Brain microvascular endothelial cell (primary cell): Measurements from ENCODE around the gene KLK2.
A peak's percentile ranks its signal among the peaks of the same experiment; 100 is the strongest.

Experiments
- DNase-seq: peaks from one replicate; pipeline ENCODE4 v3.0.0-alpha.2; 2020
- H3K27ac ChIP-seq: fragments of 250-450 bp; sonication (Bioruptor Pico); 2 replicates; pipeline ENCODE4 v1.5.1; 2020; ENCODE audit warnings: mild to moderate bottlenecking, moderate library complexity
- H3K27me3 ChIP-seq: fragments of 250-450 bp; sonication (Bioruptor Pico); replicated peaks from 2 replicates; pipeline ENCODE4 v1.5.1; 2020; ENCODE audit warnings: mild to moderate bottlenecking
- H3K36me3 ChIP-seq: fragments of 250-450 bp; sonication (Bioruptor Pico); replicated peaks from 2 replicates; pipeline ENCODE4 v1.5.1; 2020; ENCODE audit warnings: mild to moderate bottlenecking
- H3K4me3 ChIP-seq: 2 replicates; pipeline ENCODE4 v1.5.1; 2011; ENCODE audit warnings: low read depth, mild to moderate bottlenecking, control low read depth, low read length, moderate library complexity
- in situ Hi-C: cut with HindIII; loops from 2 replicates; pipeline ENCODE4 v1.10.0; 2017; ENCODE audit warnings: low sequenced_read_pairs, low pct_ligation_motif_present
- TF ChIP-seq, protein P1 (sequence below): IDR thresholded peaks from 2 replicates; pipeline ENCODE4 v1.5.1; 2011; ENCODE audit warnings: low read depth, mild to moderate bottlenecking, moderate library complexity, low read length, control low read depth, inconsistent platforms; ENCODE audit errors: missing control alignments

The KLK2 gene

DNA sequence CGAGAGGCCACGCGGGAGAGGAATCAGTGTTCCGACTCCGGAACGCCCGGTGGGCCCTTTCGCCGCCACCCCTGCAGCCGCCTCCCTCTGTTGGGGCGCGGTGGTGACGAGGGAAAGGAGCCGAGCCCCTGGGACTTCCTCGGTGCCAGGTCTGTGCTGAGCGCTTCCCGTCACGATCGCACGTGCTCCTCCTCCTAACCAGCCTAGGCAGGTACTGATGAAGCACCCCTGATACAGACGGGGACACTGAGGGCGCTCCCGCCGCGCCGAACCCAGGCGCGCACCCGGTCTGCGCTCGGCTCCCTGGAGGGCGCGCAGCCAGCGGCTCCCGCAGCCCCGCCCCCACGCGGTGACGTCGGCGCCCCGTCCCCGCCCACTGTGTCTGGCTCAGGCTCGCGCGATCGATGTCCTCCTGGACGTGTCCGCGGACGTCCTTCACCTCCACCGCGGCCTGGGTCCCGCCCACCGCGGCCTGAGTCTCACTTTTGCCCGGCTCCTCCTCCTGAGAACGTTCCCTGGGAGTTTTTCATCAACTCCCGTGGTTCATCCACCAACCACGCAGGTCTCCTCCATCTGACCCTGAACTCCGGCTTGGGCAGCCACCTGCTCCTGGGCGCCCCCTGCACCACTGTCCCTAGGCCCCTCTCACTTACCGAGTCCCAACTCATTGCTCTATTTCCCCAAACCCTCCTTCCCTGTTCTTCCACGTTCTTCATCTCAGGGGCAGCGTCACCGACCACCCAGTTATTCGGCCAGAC, 37.3 kb upstream of the KLK2 start:
- DNase-seq: peak; percentile 50
- TF ChIP-seq, protein P1, sequence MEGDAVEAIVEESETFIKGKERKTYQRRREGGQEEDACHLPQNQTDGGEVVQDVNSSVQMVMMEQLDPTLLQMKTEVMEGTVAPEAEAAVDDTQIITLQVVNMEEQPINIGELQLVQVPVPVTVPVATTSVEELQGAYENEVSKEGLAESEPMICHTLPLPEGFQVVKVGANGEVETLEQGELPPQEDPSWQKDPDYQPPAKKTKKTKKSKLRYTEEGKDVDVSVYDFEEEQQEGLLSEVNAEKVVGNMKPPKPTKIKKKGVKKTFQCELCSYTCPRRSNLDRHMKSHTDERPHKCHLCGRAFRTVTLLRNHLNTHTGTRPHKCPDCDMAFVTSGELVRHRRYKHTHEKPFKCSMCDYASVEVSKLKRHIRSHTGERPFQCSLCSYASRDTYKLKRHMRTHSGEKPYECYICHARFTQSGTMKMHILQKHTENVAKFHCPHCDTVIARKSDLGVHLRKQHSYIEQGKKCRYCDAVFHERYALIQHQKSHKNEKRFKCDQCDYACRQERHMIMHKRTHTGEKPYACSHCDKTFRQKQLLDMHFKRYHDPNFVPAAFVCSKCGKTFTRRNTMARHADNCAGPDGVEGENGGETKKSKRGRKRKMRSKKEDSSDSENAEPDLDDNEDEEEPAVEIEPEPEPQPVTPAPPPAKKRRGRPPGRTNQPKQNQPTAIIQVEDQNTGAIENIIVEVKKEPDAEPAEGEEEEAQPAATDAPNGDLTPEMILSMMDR: no peak
- peak overlapping the region; percentile 60 for H3K4me3 ChIP-seq
- no peaks in the 10 kb centered on the region for H3K36me3 ChIP-seq
- in situ Hi-C loops: no loop called here
- no peaks in the 10 kb centered on the region for H3K27me3 ChIP-seq
- no peak overlapping the region for H3K27ac ChIP-seq

DNA sequence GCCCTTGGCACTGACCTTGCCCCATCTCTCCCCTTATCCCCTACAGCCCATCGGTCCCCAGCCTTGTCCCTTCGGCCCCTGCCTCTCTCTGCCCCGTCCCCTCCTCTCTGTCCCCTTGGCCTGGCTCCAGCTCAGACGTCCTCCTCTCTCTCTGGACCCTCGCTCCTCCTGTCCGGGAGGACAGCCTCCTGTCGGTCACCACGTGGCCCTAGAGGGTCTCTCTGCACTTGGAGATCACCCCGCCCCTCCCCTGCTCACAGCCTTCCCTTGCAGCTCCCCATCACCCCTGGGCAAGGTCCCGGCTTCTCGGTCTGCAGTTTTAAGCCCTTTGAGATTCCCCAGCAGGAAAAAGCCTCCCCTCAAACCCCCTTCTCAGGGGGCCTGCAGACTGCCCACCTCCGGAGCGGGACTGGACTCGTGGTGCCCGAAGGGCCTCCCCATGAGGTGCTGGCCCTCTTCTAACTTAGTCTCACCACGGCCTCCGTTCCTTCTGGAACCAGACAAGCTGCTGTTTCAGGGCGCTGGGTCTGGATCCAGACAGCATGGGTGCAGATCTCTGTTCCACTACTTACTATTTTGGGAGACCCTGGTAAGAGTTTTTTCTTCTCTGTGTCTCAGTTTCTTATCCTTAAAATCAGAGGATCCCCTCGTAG, 36.6 kb upstream of the KLK2 start:
- TF ChIP-seq, protein P1: no peak
- Histone ChIP-seq H3K27me3 (no peaks in the 10 kb centered on the region), H3K4me3 (no peak overlapping the region), H3K36me3 (no peaks in the 10 kb centered on the region), H3K27ac (no peak overlapping the region)
- DNase-seq: no peak
- in situ Hi-C loops: no loop called here

DNA sequence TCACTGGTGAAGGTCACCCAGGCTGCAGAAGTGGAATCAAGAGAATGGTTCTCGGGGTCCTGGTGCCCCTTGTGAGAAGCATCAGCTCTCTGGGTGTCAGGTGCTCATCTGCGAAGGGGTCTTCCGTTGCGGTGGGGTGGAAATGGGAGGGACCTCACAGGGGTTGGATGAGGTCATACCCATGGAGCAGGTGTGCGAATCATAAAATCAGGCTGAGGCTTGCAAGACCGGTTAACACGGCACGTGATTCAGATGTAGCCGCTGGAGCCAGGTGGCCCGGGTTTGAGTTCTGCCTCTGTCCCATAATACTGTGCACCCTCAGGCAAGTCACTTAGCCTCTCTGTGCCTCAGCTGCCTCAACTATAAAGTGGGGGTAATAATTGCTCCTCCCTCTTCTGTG, 35.9 kb upstream of the KLK2 start:
- Histone ChIP-seq H3K4me3 (no peak overlapping the region), H3K27ac (no peak overlapping the region), H3K27me3 (no peaks in the 10 kb centered on the region), H3K36me3 (no peaks in the 10 kb centered on the region)
- no peak for DNase-seq
- TF ChIP-seq, protein P1: no peak
- in situ Hi-C loops: no loop called here

DNA sequence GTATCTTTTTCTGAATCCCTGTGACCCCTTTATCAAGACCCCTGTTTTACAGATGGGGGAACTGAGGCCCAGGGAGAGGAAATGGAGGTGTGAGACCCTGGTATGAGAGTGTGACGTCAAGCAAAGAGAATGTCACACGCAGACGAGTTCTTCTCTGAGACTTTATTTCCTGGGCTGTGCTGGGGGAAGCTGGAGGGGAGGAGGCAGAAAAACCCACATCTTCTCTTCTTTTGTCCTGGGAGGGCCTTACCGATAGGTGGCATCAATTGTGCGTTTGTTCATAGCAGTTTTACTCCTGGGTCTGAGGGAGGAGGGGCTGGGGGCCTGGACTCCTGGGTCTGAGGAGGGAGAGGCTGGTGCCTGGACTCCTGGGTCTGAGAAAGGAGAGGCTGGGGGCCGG, 35.0 kb upstream of the KLK2 start:
- TF ChIP-seq, protein P1: no peak
- Histone ChIP-seq H3K4me3 (no peak overlapping the region), H3K36me3 (no peaks in the 10 kb centered on the region), H3K27ac (no peak overlapping the region), H3K27me3 (no peaks in the 10 kb centered on the region)
- no peak for DNase-seq
- in situ Hi-C loops: no loop called here

DNA sequence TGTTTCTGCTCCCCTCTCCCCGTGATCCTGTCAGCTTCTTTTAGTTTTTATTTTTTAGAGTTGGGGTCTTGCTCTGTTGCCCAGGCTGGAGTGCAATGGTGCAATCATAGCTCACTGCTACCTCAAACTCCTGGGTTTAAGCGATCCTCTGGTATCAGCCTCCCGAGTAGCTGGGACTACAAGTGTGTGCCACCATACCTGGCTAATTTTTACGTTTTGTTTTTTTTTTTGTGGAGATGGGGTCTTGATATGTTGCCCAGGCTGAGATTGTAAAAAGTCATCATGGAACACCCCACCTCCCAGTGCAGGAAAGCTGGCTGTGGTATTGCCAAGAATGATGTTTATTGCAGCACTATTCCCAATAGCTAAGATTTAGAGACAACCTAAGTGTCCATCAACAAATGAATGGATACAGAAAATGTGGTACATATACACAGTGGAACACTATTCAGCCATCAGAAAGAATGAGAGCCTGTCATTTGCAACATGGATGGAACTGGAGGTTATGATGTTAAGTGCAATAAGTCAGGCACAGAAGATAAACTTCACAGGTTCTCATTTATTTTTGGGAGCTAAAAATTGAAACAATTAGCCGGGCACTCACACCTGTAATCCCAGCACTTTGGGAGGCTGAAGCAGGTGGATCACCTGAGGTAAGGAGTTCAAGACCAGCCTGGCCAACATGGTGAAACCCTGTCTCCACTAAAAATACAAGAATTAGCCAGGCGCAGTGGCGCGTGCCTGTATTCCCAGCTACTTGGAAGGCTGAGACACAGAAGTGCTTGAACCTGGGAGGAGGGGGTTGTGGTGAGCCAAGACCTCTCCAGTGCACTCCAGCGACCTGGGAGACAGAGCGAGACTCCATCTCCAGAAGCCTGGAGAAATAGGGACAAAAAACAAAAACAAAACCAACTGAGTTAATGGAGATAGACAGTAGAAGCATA, 33.3 kb upstream of the KLK2 start:
- no peaks in the 10 kb centered on the region for H3K36me3 ChIP-seq
- in situ Hi-C loops: no loop called here
- no peak for DNase-seq
- TF ChIP-seq, protein P1: no peak
- no peak overlapping the region for H3K27ac ChIP-seq
- no peaks in the 10 kb centered on the region for H3K27me3 ChIP-seq
- no peak overlapping the region for H3K4me3 ChIP-seq
